ENCODE data around the gene MAPKAPK2.
A peak's percentile ranks its signal among the peaks of the same experiment; 100 is the strongest.
"Not testable (repeated sequence)": the region's sequence is repeated elsewhere in the genome, so short reads cannot be mapped to it uniquely, and the experiment has no call there.

MAPKAPK2 gene

DNA sequence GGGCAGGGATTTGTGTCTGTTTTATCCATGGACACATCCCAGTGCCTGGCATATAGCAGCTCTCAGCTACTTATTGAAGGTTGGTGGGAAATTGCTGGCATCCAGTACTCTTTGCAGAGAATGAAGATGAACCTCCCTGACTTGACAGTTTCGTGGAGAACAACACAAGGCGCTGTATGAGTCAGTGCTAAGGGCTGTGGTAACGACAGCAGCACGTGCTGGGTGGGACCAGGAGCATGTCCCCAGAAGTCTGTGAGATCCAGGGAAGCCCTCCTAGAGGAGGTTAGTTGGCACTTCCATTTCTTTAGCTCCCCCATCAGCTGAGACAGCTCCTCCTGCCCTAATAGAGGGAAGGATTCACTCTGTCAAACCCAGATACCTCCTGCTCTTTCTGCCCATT lies 60.0 kb downstream of the MAPKAPK2 start:
- DNase-seq (ENCODE audit: low spot score) = no peak

DNA sequence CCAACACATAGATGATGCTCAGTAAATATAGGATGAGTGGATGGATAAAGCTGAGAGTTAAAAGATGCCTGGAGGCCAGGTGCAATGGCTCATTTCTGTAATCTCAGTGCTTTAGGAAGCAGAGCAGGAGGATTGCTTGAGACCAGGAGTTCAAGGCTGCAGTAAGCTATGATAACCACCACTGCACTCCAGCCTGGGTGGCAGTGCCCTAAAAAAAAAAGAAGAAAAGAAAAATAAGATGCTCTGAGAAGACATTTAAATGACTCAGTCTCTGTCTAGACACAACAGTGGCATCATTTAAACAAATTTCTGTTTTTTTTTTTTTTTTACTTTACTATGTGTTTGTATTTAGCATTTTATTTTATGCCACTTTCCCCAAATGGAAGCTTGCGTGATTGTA lies 60.6 kb downstream of the MAPKAPK2 start:
- DNase-seq (ENCODE audit: low spot score) = no peak

DNA sequence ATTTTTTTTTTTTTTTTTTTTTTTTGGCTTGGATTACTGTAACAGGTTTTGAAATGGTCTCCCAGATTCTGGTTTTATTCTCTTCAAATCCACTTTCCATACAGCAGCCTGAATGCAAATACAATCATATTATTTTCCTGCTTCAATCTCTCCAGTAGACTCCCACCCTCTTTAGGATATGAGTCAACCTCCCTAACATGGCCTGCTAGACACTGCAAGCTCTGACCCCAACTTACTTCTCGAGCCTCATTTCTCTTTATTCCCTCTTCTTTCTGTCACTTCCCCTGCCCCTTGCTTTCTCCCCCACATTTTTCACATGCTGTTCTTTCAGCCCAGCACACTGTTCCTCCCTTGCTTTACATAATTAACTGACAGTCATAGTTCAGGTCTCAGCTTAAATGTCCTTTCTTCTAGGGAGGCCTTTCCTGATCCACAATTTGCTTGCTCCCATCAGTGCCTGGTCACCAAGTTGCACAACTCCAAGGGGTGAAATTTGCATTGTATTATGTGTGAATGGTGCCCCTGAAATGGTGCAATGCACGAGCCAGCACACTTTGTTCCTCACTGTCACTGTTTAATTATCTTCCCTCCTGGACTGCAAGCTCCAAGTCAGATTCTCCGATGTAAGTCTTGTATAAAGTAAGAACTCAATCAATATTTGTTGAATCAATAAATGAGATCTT lies 63.8 kb downstream of the MAPKAPK2 start:
- DNase-seq (ENCODE audit: low spot score) = no peak

DNA sequence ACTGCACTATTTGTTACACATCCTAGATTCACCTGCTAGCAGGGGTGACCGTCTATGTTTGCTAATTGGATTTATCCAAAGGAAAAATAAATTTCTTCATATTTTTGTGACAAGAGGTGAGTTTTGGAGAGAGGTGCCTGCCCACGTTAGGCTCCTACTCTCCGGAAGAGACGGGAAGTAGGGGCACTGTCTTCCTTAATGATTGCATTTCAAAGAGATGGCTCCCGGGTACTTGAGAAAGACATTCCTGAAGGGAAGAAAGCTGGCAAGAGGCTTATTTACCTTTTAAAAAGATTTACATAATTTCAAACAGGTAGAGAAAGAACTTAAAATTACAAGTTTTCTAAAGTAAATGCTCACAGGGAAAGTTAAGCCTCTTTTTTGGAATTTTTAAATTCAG lies 67.2 kb downstream of the MAPKAPK2 start:
- no peak for DNase-seq (ENCODE audit: low spot score)

DNA sequence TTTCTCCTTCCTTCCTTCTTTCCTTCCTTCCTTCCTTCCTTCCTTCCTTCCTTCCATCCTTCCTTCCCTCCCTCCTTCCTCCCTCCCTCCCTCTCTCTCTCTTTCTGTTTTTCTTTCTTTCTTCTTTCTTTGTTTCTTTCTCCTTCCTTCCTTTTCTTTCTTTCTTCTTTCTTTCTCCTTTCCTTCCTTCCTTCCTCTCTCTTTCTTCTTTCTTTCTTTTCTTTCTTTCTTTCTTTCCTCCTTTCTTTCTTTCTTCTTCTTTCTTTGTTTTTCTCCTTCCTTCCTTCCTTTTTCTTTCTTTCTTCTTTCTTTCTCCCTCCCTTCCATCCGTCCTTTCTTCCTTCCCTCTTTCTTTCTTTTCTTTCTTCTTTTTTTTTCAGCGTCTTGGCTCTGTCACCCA lies 67.8 kb downstream of the MAPKAPK2 start:
- no peak for DNase-seq (ENCODE audit: low spot score)

DNA sequence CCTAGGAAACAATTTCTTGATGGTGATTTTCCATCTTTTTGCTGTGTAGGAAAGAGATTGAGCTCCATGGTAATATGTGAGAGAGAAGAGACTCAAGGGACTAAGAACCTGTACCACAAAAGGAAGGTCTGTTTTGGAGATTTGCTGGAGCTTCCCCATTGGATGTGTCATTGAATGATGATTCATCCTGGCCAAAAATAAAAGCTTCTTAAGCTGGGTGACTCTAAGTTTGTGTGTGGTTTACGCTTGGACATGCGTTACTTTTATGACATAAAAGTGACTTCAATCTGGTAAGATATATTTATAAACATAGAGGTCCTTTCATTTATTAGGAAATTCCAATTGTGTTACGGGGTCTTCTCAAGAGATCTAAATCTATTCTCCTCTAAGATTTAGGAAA lies 68.4 kb downstream of the MAPKAPK2 start:
- DNase-seq (ENCODE audit: low spot score) = no peak

DNA sequence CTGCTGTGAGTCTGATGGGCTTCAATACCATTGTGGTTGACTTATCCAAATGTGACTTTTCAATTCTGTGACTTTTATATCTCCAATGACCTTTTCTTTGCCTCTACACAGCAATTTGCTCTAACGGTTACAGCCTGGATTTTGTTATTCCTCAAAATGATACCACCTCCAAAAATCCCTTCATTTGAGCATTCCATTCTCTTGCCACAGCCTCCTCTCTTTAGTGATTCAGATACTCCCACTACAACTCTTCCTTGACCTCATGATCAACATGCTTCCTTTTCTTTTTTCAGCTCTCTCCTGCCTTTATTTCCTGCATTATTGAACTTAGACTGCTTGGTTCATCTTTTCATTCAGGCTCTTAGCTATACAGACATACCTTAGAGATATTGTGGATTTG lies 69.3 kb downstream of the MAPKAPK2 start:
- DNase-seq (ENCODE audit: low spot score) = no peak

DNA sequence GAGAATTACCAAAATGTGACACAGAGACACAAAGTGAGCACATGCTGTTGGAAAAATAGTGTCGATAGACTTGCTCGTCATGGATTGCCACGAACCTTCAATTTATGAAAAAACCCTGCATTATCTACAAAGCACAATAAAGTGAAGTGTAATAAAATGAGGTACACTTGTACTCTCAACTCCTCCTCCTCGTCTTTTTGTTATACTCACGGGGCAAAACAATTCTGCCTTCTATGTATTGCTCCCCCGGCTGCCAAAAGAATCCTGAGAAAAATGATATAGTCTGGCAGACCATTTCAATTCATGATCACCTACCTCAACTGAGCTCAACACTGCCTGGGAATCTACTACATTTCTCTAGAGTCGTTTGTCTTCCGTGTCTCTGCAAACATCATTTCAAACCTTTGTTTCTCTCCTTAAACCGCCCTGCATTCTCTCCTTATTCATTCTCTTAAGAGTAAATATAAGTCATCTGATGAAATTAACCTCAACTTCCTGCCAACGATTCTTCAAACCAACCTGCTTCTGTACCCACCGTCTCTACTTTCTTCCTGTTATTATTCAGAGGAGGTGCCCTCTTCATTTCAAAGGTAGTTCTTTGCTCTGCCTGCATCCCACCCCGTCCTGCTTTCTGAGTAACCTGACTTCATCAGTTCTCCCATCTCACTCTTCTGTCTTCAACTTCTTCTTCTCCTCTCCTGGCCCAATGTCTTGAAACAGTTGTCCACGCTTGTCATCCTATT lies 73.0 kb downstream of the MAPKAPK2 start:
- no peak for DNase-seq (ENCODE audit: low spot score)

DNA sequence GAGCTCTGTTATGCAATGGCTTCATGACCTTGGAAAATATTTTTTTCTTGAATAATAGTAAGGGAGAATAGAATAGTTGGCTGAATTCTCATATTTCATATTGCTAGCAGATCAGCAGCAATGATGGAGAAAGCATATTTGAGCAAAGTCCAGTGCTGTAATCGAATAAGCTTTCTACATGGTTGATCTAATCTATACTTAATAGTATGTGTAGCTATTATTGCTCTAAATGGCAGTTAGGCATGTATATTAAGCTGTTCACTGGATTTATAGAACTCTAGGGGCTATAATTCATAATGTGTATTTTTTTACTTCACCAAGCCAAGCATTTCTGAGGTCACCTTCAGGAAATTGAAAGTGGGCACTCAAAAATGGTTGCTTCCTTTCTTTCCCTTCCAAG lies 75.9 kb downstream of the MAPKAPK2 start:
- no peak for DNase-seq (ENCODE audit: low spot score)

DNA sequence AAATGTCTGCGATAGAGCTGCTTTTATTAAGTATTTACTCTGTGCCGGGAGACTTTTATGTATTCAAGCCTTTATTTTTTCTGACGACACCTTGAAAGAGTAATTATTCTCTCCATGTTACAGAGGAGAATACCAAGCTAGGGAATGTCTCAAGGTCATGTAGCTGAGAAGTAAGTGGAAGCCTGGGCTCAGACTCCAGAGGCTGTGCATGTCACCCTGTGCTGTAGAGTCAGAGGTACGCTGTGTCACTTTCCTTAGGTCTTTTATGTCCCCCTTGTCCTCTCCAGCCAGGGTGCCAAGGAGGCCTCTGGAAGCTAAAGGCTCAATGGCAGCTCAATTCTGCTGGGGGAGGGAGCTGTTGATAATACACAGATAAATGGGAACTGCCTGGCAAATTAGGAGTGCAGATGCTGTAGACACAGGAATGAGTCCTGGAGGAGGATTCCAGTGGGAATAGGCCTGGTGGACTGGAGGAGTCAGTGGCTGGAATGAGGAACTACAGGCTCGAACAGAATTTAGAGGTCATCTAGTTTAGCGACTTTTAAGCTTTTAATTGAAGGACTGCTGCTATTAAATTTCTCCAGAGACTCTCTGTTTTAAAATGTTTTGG lies 76.6 kb downstream of the MAPKAPK2 start:
- no peak for DNase-seq (ENCODE audit: low spot score)

DNA sequence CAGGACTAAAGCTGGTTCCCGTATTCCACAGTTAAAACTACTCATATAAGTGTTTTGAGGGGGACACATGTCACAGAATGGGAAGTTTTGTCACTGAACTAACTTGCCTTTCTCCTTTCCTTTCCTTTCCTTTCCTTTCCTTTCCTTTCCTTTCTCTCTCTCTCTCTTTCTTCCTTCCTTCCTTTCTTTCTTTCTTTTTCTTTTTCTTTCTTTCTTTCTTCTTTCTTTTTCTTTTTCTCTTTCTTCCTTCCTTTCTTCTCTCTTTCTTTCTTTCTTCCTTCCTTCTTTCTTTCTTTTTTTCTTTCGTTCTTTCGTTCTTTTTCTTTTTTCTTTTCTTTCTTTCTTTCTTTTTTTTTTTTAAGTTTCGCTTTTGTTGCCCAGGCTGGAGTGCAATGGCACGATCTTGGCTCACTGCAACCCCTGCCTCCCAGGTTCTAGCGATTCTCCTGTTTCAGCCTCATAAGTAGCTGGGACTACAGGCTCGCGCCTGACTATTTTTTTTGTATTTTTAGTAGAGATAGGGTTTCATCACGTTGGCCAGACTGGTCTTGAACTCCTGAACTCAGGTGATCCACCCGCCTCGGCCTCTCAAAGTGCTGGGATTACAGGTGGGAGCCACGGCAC lies 78.1 kb downstream of the MAPKAPK2 start:
- DNase-seq (ENCODE audit: low spot score) = not testable (repeated sequence)

DNA sequence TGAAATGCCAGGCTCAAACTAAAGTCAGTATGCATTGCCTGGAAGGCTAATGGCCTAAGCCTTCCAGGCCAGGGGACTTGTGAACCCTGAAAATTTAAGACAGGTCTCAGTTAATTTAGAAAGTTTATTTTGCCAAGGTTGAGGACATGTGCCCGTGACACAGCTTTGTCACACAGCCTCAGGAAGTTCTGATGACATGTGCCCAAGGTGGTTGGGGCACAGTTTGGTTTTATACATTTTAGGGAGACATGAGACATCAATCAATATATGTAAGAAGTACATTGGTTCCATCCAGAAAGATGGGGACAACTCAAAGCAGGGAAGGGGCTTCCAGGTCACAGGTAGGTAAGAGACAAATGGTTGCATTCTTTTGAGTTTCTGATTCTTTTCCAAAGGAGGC lies 81.1 kb downstream of the MAPKAPK2 start:
- not testable (repeated sequence) for DNase-seq (ENCODE audit: low spot score)

DNA sequence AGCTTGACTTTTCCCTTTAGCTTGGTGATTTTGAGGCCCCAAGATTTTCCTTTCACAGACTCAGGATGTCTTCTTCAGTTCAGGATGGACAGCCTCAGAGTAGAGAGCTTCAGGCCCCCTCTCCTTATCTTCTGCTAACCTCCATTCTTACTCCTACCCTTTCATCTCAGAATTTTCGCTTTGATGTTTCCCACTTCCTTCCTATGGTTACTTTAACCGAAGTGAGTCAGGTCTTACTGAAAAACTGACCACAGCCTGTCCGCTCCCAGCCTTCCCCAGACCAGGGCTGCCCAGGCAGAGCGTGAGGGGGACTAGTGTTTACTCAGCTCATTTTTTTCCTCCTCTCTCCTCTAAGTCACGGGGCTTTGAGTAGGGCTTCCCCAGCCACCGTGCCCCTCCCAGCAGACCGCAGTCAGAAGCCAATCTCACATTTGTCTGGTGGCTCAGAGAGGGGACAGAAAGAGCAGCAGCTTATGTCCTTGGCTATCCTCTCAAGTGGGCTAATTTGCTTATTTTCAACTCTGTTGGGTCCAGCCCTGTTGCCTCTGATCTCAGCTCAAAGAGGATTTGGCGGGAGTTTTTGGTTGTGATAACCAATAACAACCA lies 81.6 kb downstream of the MAPKAPK2 start:
- DNase-seq (ENCODE audit: low spot score) = peak; percentile 41

DNA sequence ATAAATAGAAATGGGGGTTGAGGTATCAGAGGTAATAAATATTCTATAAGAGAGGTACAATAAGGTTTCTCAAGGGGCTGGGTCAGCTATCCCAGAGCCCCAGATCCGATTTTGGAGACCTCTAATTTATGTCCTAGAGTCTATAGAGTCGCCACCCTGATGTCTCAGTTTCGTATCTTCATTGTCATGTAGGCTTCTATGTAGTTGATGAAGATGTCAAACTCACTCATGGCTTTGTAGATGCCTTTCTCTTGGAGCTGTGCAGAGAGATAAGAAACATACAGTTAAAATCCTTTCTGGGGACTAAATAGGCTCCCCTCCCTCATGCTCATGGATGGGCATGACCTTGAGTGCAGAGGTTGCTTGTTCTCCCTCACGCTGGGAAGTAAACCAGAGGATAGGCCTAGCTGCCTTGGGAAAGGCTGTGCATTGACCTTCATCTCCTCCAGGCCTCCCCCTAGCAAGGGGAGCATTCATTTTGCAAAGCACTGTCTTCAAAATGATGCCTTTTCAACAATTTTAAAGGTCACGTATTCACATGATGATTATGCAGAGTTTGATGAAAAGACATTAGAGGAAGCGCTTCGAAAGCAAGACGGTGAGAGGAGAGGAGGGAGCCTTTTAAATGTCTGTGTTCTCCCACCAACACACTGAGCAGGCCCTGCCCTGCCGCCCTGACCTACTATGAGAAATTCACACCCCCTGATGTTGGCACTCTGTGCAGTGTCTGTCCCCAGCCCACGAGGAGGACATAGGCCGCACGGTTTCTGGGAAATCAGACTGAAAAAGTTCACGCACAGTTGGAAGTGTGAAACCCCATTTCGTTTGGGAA lies 84.0 kb downstream of the MAPKAPK2 start:
- no peak for DNase-seq (ENCODE audit: low spot score)

DNA sequence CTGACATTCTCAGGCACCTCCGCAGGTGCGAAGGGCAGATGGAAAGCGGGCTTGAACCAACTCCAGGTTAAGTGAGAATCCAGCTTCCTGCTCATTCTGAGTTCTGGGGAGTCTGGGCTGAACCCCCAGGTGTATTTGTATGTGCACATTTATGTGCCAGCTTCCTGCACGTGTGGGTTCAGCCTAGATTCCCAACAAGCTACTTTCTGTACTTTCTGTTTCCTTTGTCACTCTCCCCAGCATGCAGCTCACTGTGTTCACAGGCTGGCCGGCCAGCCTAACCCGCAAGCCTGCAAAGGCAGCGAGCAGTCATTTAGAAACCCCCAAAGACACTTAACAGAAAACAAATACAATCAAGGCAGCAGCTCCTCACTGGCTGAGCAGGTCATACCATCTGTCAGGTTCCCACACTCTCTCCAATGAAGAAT lies 84.6 kb downstream of the MAPKAPK2 start:
- DNase-seq (ENCODE audit: low spot score) = no peak

DNA sequence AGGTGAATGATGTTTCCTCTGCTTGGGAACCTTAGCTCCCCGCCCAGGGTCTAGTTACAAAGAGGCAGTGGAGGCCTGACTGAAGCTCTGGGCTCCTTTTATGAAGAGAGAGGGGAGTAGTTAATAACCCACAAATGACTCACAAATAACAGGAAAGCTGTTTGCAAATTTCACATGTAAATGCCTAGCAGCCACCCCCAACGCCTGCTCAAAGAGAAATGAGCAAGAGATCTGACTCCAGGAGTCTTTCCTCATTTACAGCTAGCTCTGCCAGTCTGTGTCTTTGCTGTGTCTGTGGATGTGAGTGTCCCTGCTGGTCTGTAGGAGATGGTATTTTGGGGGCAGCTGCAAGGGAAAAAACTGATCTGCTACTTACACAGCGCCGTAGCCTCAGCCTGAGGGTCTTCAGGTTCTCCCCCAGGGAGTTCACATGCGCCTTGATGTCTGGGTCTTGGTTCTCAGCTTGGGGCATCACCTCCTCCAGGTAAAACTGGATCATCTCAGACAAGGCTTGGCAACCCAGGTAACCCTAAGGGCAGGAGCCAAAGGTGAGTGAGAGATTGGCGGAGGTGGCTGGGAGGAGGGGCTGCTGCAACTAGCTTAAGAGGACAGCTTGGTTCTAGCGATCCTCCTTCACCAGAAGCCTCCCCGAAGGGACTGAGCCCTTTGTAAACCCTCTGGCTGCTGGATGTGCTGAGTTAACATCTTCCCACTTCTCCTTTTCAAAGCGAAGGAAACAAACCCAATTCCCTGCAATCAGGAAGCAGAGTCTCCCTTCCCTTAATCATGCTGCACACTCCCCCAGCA lies 86.0 kb downstream of the MAPKAPK2 start, which contains the start of gene IL19:
IL19 (plus strand) TSS at position 243 of the 807 bp plus-strand sequence. CDS start 65,890 bp downstream, outside the sequence.
- DNase-seq (ENCODE audit: low spot score) = peak; percentile 41

DNA sequence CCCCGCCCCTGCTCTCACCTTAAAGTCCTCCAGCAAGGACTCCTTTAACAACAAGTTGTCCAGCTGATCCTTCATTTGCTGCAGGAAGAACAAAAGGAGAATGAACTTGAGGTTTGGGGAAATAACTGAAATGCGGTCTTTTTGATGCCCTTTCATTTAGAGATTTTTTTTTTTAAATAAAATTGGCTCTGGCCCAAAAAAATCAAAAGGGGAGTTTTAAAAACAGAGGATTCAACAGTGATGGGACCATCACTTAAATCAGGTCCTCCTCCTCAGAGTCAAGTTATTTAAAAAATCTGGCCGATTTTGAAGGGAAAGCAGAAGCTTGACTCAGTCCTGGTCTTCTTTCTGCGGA lies 86.6 kb downstream of the MAPKAPK2 start:
- DNase-seq (ENCODE audit: low spot score) = no peak

DNA sequence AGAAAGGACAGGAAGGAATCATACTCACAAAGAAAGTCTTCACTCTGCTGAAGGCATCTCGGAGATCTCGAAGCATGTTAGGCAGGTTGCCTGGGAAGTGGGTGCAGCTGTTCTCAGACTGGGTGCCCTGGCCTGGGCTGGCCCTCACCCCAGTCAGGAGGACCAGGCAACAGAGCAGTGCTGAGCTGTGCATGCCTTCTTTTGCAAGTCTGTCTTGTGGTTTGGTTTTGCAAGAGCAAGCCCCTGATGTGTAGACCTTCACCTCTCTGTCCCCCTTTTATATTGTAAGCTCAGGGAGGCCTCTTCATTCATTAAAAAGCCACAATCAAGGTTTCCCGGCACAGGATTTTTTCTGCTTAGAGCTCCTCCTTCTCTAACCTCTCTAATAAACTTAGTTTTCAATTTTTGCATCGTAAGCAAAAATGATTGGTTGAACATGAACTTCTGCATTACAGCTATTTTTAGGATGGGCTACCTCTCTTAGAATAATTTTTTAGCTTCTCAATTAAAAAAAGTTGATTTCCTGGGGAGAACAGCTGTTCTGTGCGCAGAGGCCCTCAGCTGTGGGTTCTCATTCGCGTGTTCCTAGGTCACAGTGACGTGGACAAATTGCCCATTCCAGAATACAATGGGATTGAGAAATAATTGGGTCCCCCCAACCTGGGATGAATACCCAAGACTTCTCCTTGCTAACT lies 87.7 kb downstream of the MAPKAPK2 start, which contains the start of gene IL10:
IL10 (minus strand) TSS at position 252 of the 695 bp plus-strand sequence; CDS start at position 193, 59 bp downstream.
- DNase-seq (ENCODE audit: low spot score) = peak; percentile 37

DNA sequence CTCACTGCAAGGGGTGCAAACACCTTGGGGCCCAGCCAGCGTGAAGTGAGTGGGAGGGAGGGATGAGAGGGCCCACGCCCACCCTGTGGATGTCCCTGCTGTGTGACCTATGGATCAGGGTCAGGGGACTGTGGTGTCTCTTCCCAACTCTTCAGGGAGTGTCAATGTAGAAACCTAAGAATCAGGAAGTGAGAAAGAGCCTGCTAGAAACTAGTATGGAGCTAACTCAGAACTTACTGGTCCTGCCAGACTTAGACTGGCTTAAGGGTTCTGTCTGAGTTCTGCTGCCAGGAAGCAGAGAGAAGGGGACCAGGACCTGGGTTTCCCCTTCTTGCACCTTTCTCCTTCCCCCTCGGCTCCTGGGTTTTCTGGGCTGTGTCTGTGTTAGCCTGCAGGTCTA lies 89.4 kb downstream of the MAPKAPK2 start:
- no peak for DNase-seq (ENCODE audit: low spot score)

DNA sequence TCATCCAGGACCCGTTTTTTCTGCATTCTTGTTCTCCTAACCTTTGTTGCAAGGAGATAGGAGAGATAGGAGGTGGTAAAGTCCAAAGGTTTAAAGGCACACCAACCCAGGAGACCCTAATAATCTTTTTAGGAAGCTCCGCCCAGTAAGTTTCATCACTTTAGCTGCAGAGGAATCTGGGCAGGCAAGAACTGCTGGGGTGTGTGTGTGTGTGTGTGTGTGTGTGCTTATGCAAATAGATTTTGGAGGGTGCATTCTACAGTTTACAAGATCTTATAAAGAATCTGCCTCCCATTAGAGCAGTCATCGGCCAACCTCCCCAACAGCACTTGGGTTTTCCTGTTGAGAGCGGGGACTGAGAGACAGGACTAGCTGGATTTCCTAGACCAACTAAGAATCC lies 91.5 kb downstream of the MAPKAPK2 start:
- DNase-seq (ENCODE audit: low spot score) = no peak
